NCI-H146 treated with DMSO at 0.1 percent for 48 hours (cell line): ENCODE results near the gene PHLDA3.
A peak's percentile ranks its signal among the peaks of the same experiment; 100 is the strongest.
"Not testable (repeated sequence)": the region's sequence is repeated elsewhere in the genome, so short reads cannot be mapped to it uniquely, and the experiment has no call there.

Experiments
- DNase-seq: peaks from one replicate; lab custom pipeline; 2025; ENCODE audit not compliant: unreplicated experiment; lab: John Stamatoyannopoulos, UW

PHLDA3 gene

GRCh38 chr1:201487742-201488141, 18.8 kb upstream of the PHLDA3 start:
- no peak for DNase-seq

DNA sequence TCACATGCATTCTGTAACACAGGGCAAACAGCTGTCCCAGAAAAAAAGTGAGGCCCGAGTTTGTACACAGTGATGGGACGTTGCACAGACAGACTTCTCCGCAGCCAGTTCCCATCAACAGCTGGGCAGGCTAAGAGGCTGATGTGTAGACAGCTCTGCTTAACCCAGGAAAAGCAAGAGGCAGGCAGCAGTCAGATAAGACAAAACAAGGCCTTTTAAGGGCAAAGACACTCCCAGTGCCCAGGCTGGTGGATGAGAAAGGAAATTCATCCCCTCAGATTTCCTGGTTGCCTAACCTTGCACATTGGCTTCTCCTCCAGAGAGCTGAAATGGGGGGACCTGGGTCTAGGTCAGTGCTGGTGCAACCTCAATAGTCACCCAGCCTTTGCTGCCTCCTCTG, 17.2 kb upstream of the PHLDA3 start:
- no peak for DNase-seq

DNA sequence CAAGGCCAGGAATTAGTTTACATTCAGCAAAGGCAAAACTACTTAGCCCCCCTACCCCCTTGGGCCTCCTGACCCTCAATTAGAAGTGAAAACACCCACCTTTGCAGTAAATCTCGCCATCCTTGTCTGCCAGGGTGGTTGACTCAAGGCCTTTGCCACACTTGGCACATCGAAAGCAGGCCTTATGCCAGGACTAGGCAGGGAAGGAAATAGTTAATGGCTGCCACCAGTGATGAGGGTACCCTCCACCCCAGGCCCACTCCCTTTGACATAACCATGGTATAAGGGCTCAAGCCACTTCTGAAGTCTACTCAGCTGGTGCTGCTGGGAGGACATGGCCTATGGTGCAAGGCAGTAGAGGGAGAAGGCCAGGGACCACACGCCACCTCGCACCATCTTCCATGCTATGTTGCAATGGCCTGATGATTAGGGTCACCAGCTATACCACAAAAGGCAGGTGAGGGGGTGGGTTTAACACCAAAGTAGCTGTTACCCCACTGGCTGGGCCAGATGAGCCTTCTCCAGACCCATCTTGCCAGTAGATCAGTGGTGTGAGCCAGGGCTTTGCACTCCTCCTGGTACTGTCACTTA, 16.3 kb upstream of the PHLDA3 start:
- no peak for DNase-seq

DNA sequence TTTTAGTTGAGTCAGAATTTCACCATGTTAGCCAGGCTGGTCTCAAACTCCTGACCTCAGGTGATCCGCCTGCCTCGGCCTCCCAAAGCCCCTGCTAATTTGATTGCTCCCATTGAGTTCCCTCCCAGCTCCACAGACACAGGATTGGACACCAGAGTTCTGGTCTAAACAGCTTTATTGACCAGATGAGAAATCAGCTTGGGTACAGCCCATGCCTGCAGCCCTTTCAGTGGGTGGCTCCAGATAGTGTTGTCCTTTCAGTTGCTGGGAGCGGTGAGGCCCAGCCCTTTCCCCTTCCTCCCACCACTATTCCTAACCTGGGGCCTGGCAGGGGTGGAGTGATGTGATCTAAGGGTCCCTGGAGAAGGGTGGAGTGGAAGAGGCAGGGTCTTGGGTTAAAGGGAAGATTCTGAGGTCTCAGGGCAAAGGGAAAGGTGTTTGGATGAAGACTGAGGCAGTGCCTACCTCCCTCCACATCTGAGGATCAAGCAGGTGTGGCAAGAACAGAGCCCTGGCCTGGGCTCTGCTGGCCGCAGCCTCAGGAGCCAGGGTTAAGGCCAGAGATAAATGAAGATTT, 14.5 kb upstream of the PHLDA3 start:
- no peak for DNase-seq

DNA sequence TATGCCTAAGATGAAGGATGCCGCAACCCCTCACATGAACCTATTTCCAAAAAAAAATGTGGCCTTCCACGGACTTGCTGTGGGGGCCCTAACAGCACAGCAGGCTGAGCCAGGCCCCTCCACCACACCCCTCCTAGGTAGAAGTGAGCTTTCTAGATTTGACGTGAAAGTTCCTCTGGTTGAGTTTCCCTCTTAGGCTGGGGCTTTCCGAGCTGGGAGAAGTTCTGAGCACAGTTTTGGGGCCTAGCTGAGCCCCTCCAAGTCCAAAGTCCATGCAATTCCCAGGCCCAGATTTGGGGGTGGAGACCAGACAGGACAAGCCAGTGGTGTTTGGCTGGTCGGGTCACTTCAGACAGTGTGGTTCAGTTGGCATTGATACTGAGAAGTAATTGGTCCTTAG, 13.8 kb upstream of the PHLDA3 start:
- no peak for DNase-seq

DNA sequence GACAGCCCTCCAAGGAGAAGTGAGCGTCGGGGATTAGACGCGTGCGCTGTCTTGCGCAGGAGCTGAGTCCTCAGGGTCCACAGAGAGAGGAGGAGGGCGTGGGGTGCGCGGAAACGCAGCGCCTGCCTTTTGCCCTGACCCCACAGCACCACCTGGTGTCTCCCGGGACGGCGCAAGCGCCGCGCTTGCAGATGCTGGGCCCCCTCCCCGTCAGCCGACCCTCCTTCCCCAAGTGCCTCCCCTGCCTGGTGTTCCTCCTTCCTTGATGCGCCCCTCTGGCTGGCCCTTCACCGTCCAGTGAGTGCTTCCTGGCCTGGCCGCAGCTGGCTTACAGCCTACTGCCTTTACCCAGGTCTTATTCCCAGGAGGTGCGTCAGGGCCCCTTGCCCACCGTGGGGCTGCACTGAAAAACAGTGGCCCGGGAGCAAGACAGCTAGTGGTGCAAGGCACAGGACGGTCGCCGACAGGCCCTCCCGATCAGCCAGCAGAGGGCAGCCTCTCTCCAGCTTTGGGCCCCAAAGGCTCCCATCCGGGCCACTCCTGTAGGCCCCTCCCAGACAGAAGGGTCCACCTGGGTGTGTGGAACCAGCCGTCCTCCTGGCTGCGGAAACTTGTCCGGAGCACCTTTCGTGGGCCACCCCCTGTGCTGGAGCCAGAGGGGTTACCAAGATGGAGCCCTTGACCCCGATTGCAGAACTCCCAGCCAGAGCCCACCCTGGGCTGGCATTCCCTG, 12.9 kb upstream of the PHLDA3 start:
- peak; percentile 63 for DNase-seq

GRCh38 chr1:201481004-201481380, 12.0 kb upstream of the PHLDA3 start:
- peak; percentile 33 for DNase-seq

- DNase-seq, result peak; percentile 77
Measured at GRCh38 chr1:201480231-201481003, 11.4 kb upstream of the PHLDA3 start.

- no peak for DNase-seq
Measured at GRCh38 chr1:201479201-201479730, 10.3 kb upstream of the PHLDA3 start.

- DNase-seq, result not testable (repeated sequence)
Measured at GRCh38 chr1:201478666-201479065, 9.7 kb upstream of the PHLDA3 start.

GRCh38 chr1:201476670-201477344, 7.8 kb upstream of the PHLDA3 start:
- DNase-seq, result no peak

DNA sequence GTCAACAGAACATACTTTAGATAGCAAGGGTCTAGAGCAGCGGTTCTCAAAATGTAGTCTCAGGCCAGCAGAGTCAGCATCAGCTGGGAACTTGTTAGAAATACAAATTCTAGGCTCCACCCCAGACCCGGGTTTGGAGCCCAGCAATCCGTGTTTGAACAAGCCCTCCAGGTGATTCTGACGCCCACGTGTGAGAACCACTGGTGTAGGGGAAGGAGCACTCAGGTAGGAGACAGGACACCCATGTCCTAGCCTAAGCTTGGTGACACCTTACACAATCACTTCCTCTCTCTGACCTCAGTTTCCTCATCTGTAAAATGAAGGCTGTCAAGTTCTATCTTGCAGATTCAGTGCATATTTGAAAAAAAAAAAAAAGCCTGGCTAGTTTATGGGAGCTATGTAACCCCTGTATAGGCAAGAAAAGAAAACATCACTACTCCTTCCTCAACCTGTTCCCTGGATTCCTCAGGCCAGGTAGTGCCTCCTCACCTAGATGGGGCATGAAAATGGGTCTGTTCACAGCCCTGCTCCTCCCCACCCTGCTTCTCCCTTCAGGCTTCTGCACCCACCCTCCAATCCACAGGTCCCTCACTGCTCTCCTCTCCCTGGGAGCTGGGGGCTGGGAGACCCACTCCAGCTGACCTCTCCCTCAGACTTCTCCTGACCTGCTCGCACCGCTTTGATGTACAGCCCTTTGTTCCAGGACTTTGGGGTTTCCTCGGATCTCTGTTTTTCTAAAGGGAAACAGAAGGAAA, 7.1 kb upstream of the PHLDA3 start:
- no peak for DNase-seq

DNA sequence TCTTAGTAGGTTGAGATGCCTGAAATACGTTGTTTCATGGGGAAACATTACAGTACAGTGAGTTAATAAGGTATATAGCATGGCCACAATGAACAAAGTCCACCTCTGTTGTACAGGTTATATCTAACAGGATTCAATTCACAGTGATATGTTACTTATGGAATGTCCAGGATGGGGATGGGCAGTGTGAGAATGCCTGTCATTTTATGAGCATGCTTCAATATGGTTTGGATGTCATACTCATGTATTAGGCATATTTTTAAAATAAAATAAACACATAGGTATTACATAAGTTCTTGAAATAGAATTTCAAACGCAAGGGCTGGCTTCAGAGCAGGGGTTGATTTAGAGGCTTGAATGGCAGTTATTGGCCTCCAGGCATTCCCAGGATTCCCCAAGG, 6.1 kb upstream of the PHLDA3 start:
- DNase-seq, result no peak

- DNase-seq, result no peak
Measured at GRCh38 chr1:201473296-201473695, 4.3 kb upstream of the PHLDA3 start.

DNA sequence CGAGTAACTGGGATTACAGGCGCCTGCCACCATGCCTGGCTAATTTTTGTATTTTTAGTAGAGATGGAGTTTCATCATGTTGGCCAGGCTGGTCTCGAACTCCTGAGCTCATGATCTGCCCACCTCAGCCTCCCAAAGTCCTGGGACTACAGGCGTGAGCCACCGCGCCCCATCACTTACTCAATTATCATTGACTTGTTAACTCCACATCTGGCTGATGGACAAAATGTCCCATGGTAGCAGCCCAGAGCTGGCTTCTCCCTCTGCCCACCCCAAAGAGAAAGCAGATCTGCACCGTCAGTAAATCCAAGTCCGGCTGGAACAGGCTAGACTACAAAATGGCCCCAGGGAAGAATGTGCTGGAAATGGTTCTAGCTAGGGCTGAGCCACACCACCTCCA, 3.3 kb upstream of the PHLDA3 start:
- DNase-seq, result not testable (repeated sequence)

DNA sequence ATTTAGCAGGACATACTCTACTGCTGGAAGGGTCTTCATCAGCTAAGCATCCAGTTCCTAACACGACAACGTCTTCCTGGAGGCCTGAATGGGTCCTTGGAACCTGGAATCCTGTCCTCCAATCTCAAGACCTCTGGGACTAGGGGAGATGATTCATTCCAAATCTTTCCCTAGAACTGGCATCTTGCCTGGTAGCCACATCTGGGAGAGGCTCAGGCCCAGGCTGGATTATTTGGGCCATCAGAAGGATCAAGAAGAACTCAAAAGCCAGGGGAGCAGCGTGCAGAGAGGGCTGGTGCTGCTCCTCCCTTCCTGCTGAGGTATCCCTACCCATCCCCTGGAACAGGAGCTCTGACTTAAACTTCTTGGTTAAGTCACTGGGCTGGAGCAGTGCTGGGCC, 2.8 kb upstream of the PHLDA3 start:
- no peak for DNase-seq

GRCh38 chr1:201470581-201470980, 1.6 kb upstream of the PHLDA3 start:
- no peak for DNase-seq

GRCh38 chr1:201469645-201470074, 672 bp upstream of the PHLDA3 start:
- DNase-seq, result no peak

GRCh38 chr1:201468501-201468843, 516 bp downstream of the PHLDA3 start:
- peak; percentile 4 for DNase-seq

- no peak for DNase-seq
Measured at GRCh38 chr1:201466492-201466891, 2.5 kb downstream of the PHLDA3 start.
